ENCODE data around the gene POLR3E. TPM values are rescaled to one million over a fixed set of nuclear protein-coding genes. Genes with fewer than 3 reads are reported as not detected.

The POLR3E gene
- polyA plus RNA-seq, 1 donor (not counting 4 experiments of a cell fraction or from before 2014, with no cell fraction given), result 74.0 TPM

- Histone ChIP-seq H3K36me3 (ENCODE audit: control insufficient read depth in 2 of 2, extremely low read depth in 1 of 2, insufficient read depth in 2 of 2, low read length in 2 of 2) (peaks cover 13 to 17% of the 10 kb centered on the region in 2 experiments), H3K4me1 (ENCODE audit: control insufficient read depth, extremely low read depth, insufficient read depth, low read length) (no peaks in the 10 kb centered on the region)
- no peak for TF ChIP-seq EZH2 (IDR thresholded peaks at IDR 0.05; ENCODE audit: low read length)
- TF ChIP-seq CTCF (optimal IDR thresholded peaks at IDR 0.05 in 1 of 3, IDR thresholded peaks at IDR 0.05 in 1 of 3, conservative IDR thresholded peaks at IDR 0.05 in 1 of 3; ENCODE audit: extremely low read depth in 1 of 3, insufficient read depth in 2 of 3, low read length in 3 of 3), result no peak
Observed at GRCh38 chr16:22282254-22282892, 14.8 kb upstream of the POLR3E start.

GRCh38 chr16:22284637-22285036, 12.6 kb upstream of the POLR3E start:
- no peaks in the 10 kb centered on the region for H3K27me3 ChIP-seq (ENCODE audit: control insufficient read depth, extremely low read depth, insufficient read depth, low read length)
- FAIRE-seq (no peak), DNase-seq (ENCODE audit: low read depth, low spot score) (no peak)
- H3K4me1 ChIP-seq (ENCODE audit: control insufficient read depth, extremely low read depth, insufficient read depth, low read length), result no peaks in the 10 kb centered on the region
- no peaks in the 10 kb centered on the region for H3K9me3 ChIP-seq (ENCODE audit: control insufficient read depth, low read depth, low read length)
- TF ChIP-seq CTCF (optimal IDR thresholded peaks at IDR 0.05 in 1 of 3, IDR thresholded peaks at IDR 0.05 in 1 of 3, conservative IDR thresholded peaks at IDR 0.05 in 1 of 3; ENCODE audit: extremely low read depth in 1 of 3, insufficient read depth in 2 of 3, low read length in 3 of 3) (no peak), EZH2 (IDR thresholded peaks at IDR 0.05; ENCODE audit: low read length) (no peak)
- dilution Hi-C loops (cut with MboI; ENCODE audit: extremely low pct_ligation_motif_present, low sequenced_read_pairs), result no loop called here
- H3K36me3 ChIP-seq (ENCODE audit: control insufficient read depth in 2 of 2, extremely low read depth in 1 of 2, insufficient read depth in 2 of 2, low read length in 2 of 2), result peaks cover 8 to 13% of the 10 kb centered on the region in 2 experiments
- H3K79me2 ChIP-seq (ENCODE audit: control insufficient read depth, insufficient read depth, low read length), result no peaks in the 10 kb centered on the region
- no peak overlapping the region for H3K4me3 ChIP-seq (ENCODE audit: control insufficient read depth in 2 of 3, extremely low read depth in 1 of 3, insufficient read depth in 2 of 3, low read depth in 1 of 3, low read length in 3 of 3)
- H3K9ac ChIP-seq (ENCODE audit: control insufficient read depth, extremely low read depth, insufficient read depth, low read length), result no peak overlapping the region
- H3K27ac ChIP-seq (ENCODE audit: control insufficient read depth, insufficient read depth, low read length), result no peak overlapping the region
- H3K4me2 ChIP-seq (ENCODE audit: control insufficient read depth, extremely low read depth, insufficient read depth, low read depth, low read length), result no peak overlapping the region
- no peak overlapping the region for H2AFZ ChIP-seq (ENCODE audit: control insufficient read depth, low read length)
- H4K20me1 ChIP-seq (ENCODE audit: control insufficient read depth, extremely low read depth, insufficient read depth, low read length), result no peaks in the 10 kb centered on the region
- H3K9me1 ChIP-seq (ENCODE audit: control insufficient read depth, extremely low read depth, insufficient read depth, low read length), result no peaks in the 10 kb centered on the region

More at GRCh38 chr16:22282254-22282892, 14.8 kb upstream of the POLR3E start:
- no peaks in the 10 kb centered on the region for H3K9me1 ChIP-seq (ENCODE audit: control insufficient read depth, extremely low read depth, insufficient read depth, low read length)
- no peaks in the 10 kb centered on the region for H4K20me1 ChIP-seq (ENCODE audit: control insufficient read depth, extremely low read depth, insufficient read depth, low read length)
- no peak for DNase-seq (ENCODE audit: low read depth, low spot score)
- H3K9ac ChIP-seq (ENCODE audit: control insufficient read depth, extremely low read depth, insufficient read depth, low read length), result no peak overlapping the region
- dilution Hi-C loops (cut with MboI; ENCODE audit: extremely low pct_ligation_motif_present, low sequenced_read_pairs), result no loop called here
- H2AFZ ChIP-seq (ENCODE audit: control insufficient read depth, low read length), result no peak overlapping the region
- no peaks in the 10 kb centered on the region for H3K27me3 ChIP-seq (ENCODE audit: control insufficient read depth, extremely low read depth, insufficient read depth, low read length)
- H3K4me3 ChIP-seq (ENCODE audit: control insufficient read depth in 2 of 3, extremely low read depth in 1 of 3, insufficient read depth in 2 of 3, low read depth in 1 of 3, low read length in 3 of 3), result no peak overlapping the region
- no peak overlapping the region for H3K4me2 ChIP-seq (ENCODE audit: control insufficient read depth, extremely low read depth, insufficient read depth, low read depth, low read length)
- H3K9me3 ChIP-seq (ENCODE audit: control insufficient read depth, low read depth, low read length), result no peaks in the 10 kb centered on the region
- no peaks in the 10 kb centered on the region for H3K79me2 ChIP-seq (ENCODE audit: control insufficient read depth, insufficient read depth, low read length)
- no peak overlapping the region for H3K27ac ChIP-seq (ENCODE audit: control insufficient read depth, insufficient read depth, low read length)
- no peak for FAIRE-seq
